Measurements from ENCODE around the gene SLC26A11.

SLC26A11 gene

DNA sequence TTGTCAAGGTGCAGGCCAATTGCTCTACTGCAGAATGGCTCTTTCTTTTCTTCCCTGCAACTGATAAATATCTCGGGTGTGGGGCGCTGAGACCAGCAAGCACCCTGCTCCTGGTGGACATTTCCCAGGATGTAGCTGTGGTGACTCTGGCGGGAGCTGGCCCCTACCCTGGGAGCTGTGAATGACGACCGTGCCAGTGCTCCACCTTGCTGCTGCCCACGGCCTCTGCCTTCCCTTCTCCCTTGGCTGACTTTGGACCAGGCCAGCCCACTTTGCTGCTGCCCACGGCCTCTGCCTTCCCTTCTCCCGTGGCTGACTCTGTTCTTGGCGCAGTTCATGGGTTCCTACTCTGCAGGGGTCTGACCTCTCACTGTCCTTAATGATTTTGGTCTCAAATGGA, 34.3 kb upstream of the SLC26A11 start:
- POLR2A ChIA-PET, result no interaction called here
- CTCF ChIA-PET, result interaction anchor here (3.1 kb wide), 1 partner anchor 10 kb away, joined by 9 read pairs; no protein-coding TSS in a partner anchor
- DNase-seq (ENCODE audit: extremely low spot score), result no peak
- TF ChIP-seq, protein P1, sequence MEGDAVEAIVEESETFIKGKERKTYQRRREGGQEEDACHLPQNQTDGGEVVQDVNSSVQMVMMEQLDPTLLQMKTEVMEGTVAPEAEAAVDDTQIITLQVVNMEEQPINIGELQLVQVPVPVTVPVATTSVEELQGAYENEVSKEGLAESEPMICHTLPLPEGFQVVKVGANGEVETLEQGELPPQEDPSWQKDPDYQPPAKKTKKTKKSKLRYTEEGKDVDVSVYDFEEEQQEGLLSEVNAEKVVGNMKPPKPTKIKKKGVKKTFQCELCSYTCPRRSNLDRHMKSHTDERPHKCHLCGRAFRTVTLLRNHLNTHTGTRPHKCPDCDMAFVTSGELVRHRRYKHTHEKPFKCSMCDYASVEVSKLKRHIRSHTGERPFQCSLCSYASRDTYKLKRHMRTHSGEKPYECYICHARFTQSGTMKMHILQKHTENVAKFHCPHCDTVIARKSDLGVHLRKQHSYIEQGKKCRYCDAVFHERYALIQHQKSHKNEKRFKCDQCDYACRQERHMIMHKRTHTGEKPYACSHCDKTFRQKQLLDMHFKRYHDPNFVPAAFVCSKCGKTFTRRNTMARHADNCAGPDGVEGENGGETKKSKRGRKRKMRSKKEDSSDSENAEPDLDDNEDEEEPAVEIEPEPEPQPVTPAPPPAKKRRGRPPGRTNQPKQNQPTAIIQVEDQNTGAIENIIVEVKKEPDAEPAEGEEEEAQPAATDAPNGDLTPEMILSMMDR (IDR thresholded peaks at IDR 0.05; ENCODE audit: control extremely low read depth, extremely low read depth, low read depth, missing control alignments), result no peak

DNA sequence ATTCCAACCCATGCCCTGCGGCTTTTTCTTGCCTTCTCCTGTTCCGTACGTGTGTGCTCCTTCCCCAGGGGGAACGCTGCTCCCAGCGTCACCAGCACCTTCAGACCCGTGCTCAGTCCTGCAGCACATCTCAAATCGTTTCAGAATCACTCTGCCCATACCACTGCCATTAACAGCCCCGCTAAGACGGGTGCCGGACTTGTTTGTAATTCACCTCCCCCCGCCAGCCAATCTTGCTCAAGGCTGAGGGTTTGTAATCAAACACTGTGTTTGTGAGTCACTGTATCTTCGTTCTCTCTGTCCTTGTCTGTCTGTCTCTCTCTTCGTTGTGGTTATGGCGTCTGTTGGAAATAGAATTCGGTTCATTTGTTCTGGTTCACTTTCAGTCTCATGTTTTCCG, 33.1 kb upstream of the SLC26A11 start:
- ChIA-PET CTCF (interaction anchor here (3.1 kb wide), 1 partner anchor 9 kb away, joined by 9 read pairs; no protein-coding TSS in a partner anchor), POLR2A (no interaction called here)
- DNase-seq (ENCODE audit: extremely low spot score), result no peak
- TF ChIP-seq, protein P1 (IDR thresholded peaks at IDR 0.05; ENCODE audit: control extremely low read depth, extremely low read depth, low read depth, missing control alignments), result no peak

DNA sequence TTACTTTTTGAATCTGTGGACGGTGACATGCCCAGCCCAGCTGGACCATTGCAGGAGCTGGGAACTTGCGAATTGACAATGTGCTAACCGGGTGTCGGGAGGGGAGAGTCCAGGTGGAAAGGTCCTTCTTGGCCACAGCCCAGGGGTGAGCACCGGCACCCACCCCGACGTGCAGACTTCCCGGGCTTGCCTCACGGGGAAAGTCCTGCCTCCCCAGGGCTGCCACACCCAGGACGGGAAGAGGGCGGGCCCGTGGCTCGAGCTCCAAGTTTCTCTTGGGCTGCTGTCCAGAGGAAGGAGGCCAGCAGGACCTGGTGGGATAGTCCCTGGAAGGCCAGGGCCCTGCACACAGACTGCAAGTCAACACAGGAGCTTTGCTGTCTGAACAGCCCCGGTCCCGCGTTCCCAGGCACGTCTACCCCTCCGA, 32.7 kb upstream of the SLC26A11 start:
- ChIA-PET CTCF (interaction anchor here (3.1 kb wide), 1 partner anchor 9 kb away, joined by 9 read pairs; no protein-coding TSS in a partner anchor), POLR2A (no interaction called here)
- TF ChIP-seq, protein P1 (IDR thresholded peaks at IDR 0.05; ENCODE audit: control extremely low read depth, extremely low read depth, low read depth, missing control alignments), result no peak
- no peak for DNase-seq (ENCODE audit: extremely low spot score)

DNA sequence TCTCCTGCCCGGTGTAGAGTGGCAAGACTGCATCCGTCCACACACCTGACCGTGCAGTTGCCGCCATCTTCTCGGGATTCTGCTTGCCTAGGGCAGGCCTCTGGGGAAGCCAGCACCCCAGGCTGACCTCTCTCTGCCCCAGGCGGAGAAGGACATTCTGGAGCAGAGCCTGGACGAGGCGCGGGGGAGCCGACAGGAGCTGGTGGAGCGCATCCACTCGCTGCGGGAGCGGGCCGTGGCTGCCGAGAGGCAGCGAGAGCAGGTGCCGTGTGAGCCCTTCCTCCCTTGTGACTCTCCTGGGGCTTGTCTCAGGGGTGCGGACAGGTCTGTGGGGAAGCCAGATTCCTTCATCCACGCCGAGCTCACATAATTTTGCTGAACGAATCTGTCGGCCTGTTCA, 30.6 kb upstream of the SLC26A11 start:
- DNase-seq (ENCODE audit: extremely low spot score), result no peak
- TF ChIP-seq, protein P1 (IDR thresholded peaks at IDR 0.05; ENCODE audit: control extremely low read depth, extremely low read depth, low read depth, missing control alignments), result no peak
- POLR2A ChIA-PET, result no interaction called here
- CTCF ChIA-PET, result interaction anchor here (0.9 to 1.9 kb wide), 3 partner anchors 88 to 171 kb away, joined by 3 to 5 read pairs (median 3); partner anchors contain the start of gene GAA

DNA sequence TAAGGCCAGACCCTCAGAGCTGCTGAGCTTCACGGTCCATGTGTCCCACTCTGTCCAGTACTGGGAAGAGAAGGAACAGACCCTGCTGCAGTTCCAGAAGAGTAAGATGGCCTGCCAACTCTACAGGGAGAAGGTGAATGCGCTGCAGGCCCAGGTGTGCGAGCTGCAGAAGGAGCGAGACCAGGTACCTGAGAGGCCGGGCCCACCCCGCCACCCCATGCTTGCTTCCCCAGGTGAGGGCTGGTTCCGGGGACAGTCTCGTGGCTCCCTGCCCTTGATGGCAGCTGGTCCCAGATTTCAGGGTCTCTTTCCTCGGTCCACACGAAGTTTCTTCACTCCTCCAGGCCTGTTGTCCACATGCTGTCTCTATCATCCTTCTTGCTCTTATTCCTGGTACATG, 29.5 kb upstream of the SLC26A11 start:
- ChIA-PET CTCF (interaction anchor here (1.2 to 1.6 kb wide), 4 partner anchors 13 to 91 kb away, joined by 3 to 5 read pairs (median 3); no protein-coding TSS in a partner anchor), POLR2A (interaction anchor here (1.0 kb wide), 1 partner anchor 10 kb away, joined by 7 read pairs; no protein-coding TSS in a partner anchor)
- TF ChIP-seq, protein P1 (IDR thresholded peaks at IDR 0.05; ENCODE audit: control extremely low read depth, extremely low read depth, low read depth, missing control alignments), result no peak
- DNase-seq (ENCODE audit: extremely low spot score), result no peak

DNA sequence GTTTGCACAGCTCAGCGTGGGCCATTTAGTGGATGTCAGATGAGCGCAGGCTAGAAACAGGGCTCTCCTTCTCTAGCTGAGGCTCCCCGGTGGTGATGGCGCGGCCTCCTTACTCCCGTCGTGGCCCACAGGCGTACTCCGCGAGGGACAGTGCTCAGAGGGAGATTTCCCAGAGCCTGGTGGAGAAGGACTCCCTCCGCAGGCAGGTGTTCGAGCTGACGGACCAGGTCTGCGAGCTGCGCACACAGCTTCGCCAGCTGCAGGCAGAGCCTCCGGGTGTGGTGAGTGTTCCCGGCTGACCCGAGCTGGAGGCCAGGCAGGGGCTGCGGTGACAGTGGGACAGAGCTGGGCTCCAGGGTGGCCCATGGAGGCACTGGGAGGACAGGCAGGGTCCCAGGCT, 29.0 kb upstream of the SLC26A11 start:
- DNase-seq (ENCODE audit: extremely low spot score), result no peak
- ChIA-PET CTCF (interaction anchor here (1.2 to 1.6 kb wide), 7 partner anchors 8 to 91 kb away, joined by 3 to 5 read pairs (median 4); partner anchors contain the start of gene GAA), POLR2A (interaction anchor here (1.0 kb wide), 1 partner anchor 9 kb away, joined by 7 read pairs; no protein-coding TSS in a partner anchor)
- TF ChIP-seq, protein P1 (IDR thresholded peaks at IDR 0.05; ENCODE audit: control extremely low read depth, extremely low read depth, low read depth, missing control alignments), result no peak
